Measurements from ENCODE around the gene ACER2.
"Not testable (repeated sequence)": the region's sequence is repeated elsewhere in the genome, so short reads cannot be mapped to it uniquely, and the experiment has no call there.

The ACER2 gene

DNA sequence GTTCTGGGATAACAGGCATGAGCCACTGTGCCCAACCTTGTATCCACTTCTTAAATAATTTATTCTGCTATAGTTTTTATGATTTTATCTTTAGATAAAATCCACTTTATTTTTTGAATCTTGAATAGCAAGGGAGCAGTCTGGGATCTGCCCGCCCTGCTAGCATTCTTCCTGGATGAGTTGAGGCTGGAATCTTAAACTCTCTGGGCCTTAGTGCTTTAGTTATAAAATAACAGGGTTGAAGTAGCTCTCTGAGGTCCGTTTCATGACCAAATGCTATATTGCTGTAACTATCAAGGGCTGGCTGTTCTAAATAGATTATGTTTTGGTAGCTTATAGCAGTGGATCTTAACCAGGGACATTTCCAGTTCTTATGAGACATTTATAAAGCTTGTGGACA, 20.8 kb downstream of the ACER2 start:
- H3K4me3 Mint-ChIP-seq, result no peak overlapping the region
- no peak for ATAC-seq
- no peak overlapping the region for H3K27ac Mint-ChIP-seq
- no peaks in the 10 kb centered on the region for H3K9me3 Mint-ChIP-seq
- H3K4me1 Mint-ChIP-seq, result no peaks in the 10 kb centered on the region
- no peaks in the 10 kb centered on the region for H3K27me3 Mint-ChIP-seq
- DNase-seq, result no peak

DNA sequence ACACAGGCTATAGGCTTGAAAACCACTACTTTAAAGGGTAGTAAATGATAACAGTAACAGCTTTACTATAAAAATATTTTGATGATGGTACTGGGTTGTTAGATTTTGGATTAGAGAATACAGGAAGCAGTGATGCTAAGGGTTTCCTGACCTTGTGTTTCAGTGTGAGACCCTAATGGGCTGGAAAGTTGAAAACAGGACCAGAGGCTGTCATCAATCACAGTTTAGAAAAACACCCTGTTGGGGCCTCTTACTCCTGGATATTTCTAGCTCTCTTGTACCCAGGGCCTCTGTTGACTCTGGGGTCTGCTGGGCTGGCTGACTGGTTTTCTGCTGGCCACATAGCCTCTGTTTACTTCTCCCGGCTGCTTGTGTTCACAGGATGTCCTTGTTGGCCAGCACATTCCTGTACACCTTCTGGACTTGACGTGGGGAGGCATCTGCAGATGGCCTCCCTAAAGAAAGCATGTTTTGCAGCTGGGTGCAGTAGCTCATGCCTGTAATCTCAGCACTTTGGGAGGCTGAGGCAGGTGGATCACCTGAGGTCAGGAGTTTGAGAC, 21.5 kb downstream of the ACER2 start:
- Mint-ChIP-seq H3K4me3 (no peak overlapping the region), H3K4me1 (no peaks in the 10 kb centered on the region), H3K27me3 (no peaks in the 10 kb centered on the region), H3K9me3 (no peaks in the 10 kb centered on the region), H3K27ac (no peak overlapping the region)
- DNase-seq (no peak), ATAC-seq (no peak)

DNA sequence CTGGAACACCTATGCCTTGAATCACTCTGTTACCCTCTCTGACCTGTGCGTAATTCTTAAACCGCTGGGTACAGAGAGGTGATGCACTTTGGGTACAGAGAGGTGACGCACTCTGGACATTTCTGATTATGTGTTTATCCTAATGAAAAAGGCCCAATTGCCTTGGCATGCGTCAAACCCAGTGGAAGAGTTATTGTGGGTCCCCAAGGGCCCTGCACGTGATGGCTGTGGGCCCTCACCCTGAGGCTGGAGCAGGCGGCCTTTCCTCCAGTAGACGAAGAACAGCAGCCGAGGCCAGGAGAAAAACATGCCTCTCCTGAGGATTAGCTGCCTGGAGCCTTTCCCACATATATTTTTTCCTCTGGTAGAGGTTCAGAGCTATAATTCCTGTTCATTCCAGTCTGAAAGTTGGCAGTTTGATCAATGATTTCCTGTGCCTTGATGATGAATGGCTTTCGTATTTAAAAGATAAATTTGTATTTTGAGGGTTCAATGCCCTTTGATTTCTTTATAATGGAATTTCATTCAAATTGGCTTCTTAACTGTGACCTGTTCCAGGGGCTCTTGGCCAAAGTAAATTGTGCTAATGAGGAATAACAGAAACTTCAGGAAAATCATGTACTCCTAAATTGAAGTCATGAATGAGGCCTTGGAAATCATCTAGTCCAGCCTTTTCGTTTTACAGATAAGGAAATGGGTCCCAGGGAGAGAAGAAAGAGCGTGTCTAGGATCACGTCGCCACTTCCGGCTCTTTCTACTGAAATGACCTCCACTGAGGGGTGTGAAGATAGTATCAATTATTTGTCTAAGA, 22.8 kb downstream of the ACER2 start:
- DNase-seq, result no peak
- Mint-ChIP-seq H3K4me3 (no peak overlapping the region), H3K9me3 (no peaks in the 10 kb centered on the region), H3K4me1 (no peaks in the 10 kb centered on the region), H3K27ac (no peak overlapping the region), H3K27me3 (no peaks in the 10 kb centered on the region)
- ATAC-seq, result no peak

DNA sequence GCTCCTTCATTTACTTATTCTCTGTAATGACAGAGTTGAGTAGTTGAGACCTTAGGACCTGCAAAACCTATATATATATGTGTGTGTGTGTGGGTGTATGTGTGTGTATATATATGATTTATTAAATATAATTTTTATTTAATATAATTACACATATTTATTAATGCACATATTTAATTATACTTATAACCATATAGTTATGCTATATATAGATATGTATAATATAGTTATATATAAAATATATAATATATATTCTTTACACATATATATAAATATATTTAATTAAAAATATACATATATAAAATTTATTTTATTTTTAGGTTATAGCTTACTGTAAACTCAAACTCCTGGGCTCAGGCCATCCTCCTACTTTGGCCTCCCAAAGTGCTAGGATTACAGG, 23.7 kb downstream of the ACER2 start:
- H3K9me3 Mint-ChIP-seq, result no peaks in the 10 kb centered on the region
- no peak overlapping the region for H3K4me3 Mint-ChIP-seq
- ATAC-seq (no peak), DNase-seq (no peak)
- no peaks in the 10 kb centered on the region for H3K4me1 Mint-ChIP-seq
- H3K27me3 Mint-ChIP-seq, result no peaks in the 10 kb centered on the region
- no peak overlapping the region for H3K27ac Mint-ChIP-seq

DNA sequence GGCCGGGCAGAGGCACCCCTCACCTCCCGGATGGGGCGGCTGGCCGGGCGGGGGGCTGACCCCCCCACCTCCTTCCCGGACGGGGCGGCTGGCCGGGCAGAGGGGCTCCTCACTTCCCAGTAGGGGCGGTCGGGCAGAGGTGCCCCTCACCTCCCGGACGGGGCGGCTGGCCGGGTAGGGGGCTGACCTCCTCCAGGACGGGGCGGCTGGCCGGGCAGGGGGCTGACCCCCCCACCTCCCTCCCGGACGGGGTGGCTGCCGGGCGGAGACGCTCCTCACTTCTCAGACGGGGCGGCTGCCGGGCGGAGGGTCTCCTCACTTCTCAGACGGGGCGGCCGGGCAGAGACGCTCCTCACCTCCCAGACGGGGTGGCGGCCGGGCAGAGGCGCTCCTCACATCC, 24.9 kb downstream of the ACER2 start:
- not testable (repeated sequence) for H3K27me3 Mint-ChIP-seq, H3K9me3 Mint-ChIP-seq, H3K4me3 Mint-ChIP-seq, DNase-seq, H3K4me1 Mint-ChIP-seq, ATAC-seq, H3K27ac Mint-ChIP-seq

DNA sequence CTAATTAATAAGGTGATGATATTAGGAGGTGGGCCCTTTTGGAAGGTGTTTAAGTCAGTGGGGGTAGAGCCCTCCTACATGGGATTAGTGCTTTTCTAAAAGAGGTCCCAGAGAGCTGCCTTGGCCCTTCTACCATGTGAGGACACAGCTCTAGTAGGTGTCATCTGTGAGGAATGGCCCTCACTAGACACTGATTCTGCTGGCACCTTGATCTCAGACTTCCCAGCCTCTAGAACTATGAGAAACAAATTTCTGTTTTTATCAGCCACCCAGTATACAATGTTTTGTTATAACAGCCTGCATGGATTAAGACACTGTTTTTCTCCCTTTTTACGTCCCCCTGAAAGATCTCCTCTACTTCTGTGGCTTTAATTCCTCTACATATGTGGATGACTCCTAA, 31.6 kb downstream of the ACER2 start:
- DNase-seq, result no peak
- H3K27ac Mint-ChIP-seq, result no peak overlapping the region
- H3K4me3 Mint-ChIP-seq, result no peak overlapping the region
- no peaks in the 10 kb centered on the region for H3K27me3 Mint-ChIP-seq
- H3K9me3 Mint-ChIP-seq, result no peaks in the 10 kb centered on the region
- H3K4me1 Mint-ChIP-seq, result peaks cover 10% of the 10 kb centered on the region
- no peak for ATAC-seq

DNA sequence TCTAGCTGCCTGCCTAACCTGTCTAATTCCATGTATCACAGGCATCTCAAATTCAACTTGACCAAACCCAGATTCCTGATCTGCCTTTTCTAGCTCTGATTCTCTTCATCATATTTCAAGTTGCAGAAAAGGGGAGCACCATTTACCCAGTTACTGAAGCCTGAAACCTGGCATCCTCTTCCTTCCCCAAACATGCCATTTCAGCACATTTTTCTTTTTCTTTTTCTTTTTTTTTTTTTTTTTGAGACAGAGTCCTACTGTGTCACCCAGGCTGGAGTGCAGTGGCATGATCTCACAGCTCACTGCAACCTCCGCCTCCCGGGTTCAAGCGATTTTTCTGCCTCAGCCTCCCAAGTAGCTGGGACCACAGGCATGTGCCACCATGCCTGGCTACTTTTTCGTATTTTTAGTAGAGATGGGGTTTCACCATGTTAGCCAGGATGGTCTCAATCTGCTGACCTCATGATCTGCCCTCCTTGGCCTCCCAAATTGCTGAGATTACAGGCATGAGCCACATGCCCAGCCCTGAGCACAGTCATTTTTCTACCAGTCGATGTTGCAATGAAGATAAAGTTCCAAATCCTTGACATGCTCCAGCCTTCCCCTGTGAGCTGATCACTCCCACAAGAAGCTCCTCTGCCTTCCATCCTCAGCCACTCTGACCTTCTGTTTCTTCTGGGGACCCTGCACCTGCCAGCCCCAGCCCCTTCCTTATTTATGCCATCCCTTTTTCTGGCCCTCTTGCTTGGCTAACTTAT, 32.2 kb downstream of the ACER2 start:
- no peaks in the 10 kb centered on the region for H3K9me3 Mint-ChIP-seq
- peak overlapping the region; percentile 72 to 92 for H3K27ac Mint-ChIP-seq
- no peaks in the 10 kb centered on the region for H3K27me3 Mint-ChIP-seq
- H3K4me3 Mint-ChIP-seq, result peak overlapping the region; percentile 26 to 41
- H3K4me1 Mint-ChIP-seq, result peaks cover 10% of the 10 kb centered on the region
- ATAC-seq, result no peak
- DNase-seq, result no peak

DNA sequence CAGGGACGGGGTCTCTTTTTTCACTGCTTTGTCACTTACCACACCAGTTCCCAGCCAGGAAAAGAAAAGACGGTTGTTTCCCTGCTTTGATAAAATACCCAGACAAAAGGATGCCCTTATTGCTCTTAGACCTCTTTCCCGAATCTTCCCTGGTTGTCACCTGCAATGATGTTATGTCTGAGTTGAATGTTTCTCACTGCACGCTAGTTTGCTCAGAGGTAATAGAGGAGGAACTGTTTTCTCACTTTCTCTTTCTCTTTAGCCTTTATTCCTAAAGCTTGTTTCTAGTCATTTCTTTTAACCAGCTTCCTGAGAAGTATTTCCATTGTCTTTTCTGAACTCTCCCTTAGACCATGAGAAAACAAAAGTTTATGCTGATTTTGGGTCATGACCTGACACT, 32.9 kb downstream of the ACER2 start:
- ATAC-seq (peak; percentile 63), DNase-seq (no peak)
- Mint-ChIP-seq H3K4me1 (peaks cover 10% of the 10 kb centered on the region), H3K4me3 (peak overlapping the region; percentile 58 to 80), H3K9me3 (no peaks in the 10 kb centered on the region), H3K27ac (peak overlapping the region; percentile 72 to 92), H3K27me3 (no peaks in the 10 kb centered on the region)

DNA sequence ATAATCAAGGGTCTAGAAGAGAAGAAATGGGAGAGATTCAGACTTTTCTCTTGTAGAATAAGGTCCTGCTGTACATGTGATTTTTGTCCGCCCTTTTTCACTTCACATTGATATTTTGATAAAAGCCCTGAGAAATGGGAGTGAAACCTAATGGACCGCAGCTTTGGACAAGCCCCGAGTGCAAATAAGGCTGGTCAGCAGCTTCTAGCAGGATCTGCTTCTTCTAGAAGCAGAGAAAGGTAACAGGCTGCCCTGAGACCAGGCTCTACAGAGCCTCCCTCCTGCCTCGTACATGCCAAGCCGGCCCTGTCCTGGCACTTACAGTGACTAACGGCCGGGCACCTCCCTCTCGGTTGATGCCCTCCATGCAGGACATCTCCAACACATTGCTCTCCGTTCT, 33.4 kb downstream of the ACER2 start:
- Mint-ChIP-seq H3K27ac (no peak overlapping the region), H3K27me3 (no peaks in the 10 kb centered on the region), H3K4me3 (peak overlapping the region; percentile 20 to 27), H3K9me3 (no peaks in the 10 kb centered on the region), H3K4me1 (peaks cover 10% of the 10 kb centered on the region)
- DNase-seq (no peak), ATAC-seq (no peak)

DNA sequence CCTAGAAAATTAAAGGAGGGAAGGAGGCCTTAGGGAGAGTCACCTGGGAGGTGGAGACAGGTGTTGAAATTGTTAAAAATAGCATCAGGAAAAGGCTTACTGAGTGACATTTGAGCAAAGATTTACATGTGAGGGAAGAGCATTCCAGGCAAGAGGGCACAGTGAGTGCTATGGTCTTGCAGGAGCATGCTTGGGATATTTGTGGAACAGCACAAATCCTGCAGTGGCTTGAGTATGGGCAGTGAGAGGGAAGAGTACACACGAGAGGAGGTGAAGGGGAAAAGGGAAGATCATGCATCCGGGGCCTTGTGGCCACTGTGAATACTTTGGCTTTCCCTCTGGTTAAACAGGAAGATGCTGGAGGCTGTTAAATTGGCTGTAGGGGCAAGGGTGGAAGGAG, 36.6 kb downstream of the ACER2 start:
- H3K4me1 Mint-ChIP-seq, result peaks cover 10% of the 10 kb centered on the region
- H3K4me3 Mint-ChIP-seq, result no peak overlapping the region
- no peaks in the 10 kb centered on the region for H3K27me3 Mint-ChIP-seq
- H3K27ac Mint-ChIP-seq, result peak overlapping the region in 1 of 2 donors; percentile 67
- DNase-seq, result no peak
- no peaks in the 10 kb centered on the region for H3K9me3 Mint-ChIP-seq
- no peak for ATAC-seq

DNA sequence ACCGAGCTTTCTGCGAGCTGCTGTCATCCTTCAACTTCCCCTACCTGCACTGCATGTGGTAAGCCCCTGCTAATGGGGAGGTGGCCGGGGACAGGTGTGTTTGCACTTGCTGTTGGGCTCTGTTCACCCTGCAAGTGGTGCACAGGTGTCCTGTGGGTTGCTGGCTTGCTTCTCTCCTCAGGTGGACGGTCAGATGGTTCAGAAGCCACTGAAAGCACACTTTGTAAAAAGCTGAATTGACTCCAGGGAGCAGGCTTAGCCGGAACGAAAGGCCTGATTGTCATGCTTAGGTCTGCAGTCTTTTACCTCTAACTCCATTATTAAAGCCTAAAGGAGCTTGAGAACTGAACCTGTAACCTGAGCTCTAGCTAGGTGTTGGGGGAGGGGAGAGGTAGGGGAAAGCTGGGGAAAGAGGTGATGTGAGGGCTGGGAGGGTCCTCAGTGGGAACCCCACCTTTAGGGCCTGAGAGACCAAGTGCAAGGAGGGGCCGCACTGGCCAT, 37.6 kb downstream of the ACER2 start:
- DNase-seq, result no peak
- H3K4me1 Mint-ChIP-seq, result peaks cover 8% of the 10 kb centered on the region
- H3K4me3 Mint-ChIP-seq, result no peak overlapping the region
- no peak for ATAC-seq
- H3K9me3 Mint-ChIP-seq, result no peaks in the 10 kb centered on the region
- H3K27me3 Mint-ChIP-seq, result no peaks in the 10 kb centered on the region
- H3K27ac Mint-ChIP-seq, result no peak overlapping the region

DNA sequence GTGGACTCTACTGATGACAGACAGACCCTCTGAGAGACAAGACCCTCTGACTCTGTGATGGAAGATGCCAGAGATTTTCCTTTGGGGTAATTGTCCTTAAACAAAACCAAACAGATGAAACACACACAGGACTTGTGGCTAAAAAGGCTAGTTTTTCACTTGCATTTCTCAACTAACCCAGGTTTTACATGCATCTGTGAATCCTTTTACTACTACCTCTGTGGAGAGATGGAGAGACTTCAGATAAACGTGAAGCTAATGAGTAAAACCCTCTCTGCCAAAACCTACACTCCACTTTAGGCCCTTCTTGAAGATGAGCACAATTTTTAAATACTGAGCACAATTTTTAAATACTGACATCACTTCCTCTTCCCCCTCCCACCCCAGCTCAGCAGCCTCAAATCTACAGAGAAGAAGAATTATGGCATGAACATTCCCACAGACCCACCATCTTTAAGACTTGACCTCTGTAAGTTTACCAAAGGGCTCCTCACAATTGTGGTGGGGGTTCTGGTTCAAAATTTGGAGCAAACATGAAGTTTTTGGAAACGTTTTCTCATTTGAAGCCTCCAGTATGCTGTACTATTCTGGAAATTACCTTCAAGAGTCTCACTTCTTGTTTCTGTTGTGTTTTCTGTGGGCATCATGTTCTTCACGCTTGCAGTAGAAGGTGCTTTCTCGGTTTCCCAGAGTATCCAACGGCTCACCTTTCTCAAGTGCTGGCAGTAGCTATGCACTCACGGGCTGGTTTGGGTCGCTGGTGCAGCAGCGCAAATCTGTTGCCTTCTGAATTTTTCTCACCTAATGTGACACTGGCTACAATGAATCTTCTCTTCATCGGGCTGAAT, 42.7 kb downstream of the ACER2 start:
- Mint-ChIP-seq H3K4me1 (peaks cover 7% of the 10 kb centered on the region), H3K27ac (no peak overlapping the region), H3K27me3 (no peaks in the 10 kb centered on the region), H3K4me3 (no peak overlapping the region), H3K9me3 (no peaks in the 10 kb centered on the region)
- no peak for ATAC-seq
- DNase-seq, result no peak

DNA sequence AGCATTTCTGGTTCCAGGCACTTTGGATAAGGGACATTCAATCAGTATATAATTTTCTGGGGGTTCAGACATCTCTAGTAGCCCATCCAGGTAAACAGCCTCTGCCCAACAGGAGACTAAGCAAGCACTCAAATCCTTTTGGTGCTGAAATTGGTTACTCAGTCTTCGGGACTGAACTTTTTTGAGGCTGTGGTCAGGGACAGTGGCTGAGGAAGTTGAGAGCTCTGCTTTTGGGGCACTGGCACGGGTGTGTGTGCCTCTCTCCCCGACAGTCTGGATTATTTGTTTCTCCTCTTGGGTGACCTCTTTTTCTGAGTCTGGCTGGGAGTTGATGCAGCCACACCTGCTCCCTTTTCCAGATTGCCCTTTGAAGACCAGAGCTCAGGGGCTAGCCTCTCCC, 47.6 kb downstream of the ACER2 start:
- no peak for ATAC-seq
- no peaks in the 10 kb centered on the region for H3K9me3 Mint-ChIP-seq
- H3K4me1 Mint-ChIP-seq, result peaks cover 20% of the 10 kb centered on the region
- H3K27me3 Mint-ChIP-seq, result no peaks in the 10 kb centered on the region
- no peak overlapping the region for H3K4me3 Mint-ChIP-seq
- H3K27ac Mint-ChIP-seq, result no peak overlapping the region
- DNase-seq, result no peak

DNA sequence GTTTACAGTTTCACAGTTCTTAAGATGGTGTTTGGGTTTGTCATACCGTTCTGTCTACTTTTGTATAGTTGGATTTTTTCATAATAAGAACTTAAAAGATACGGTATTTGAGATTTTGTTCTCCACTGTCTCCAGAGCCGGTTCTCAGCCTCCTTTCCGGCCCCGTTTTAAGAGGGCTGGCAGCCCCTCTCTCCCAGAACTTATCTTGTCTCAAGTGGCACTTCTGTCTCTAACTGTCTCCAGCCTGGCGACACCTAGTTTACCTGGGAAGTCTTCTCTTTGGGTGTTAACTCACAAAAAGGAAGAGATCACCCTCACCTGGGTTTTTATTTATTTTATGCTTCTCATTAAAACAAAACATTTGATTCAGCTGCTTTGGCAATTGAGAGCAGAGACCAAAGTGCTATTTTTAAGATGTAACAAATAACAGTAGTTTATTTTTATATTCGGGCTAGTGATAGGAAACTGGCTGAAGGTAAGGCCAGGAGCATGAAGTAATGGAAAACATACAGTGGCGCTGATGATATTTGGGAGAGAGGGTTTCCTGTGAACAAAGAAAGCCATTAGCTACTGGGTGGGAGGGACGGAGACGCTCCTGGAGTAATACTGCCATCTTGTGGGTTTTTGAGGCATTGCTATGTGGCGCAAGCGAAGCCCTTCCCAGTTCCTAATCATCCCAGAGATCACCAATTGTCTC, 48.3 kb downstream of the ACER2 start:
- Mint-ChIP-seq H3K4me1 (peaks cover 16% of the 10 kb centered on the region), H3K27ac (no peak overlapping the region), H3K9me3 (no peaks in the 10 kb centered on the region)

DNA sequence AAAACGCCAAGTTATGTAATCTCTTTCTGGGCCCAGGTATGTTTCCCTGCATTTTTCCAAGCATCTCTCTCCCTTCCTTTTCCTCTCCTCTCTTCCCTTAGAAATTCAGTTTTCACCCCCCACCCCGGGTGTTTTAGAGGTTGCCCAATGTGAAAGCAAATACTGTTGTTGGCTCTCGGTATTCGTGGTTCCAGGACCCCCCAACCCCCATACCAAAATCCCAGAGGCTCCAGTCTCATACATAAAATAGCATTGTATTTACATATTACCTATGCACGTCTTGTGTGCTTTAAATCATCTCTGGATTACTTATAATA, 48.8 kb downstream of the ACER2 start:
- no peak overlapping the region for H3K27ac Mint-ChIP-seq
- peak; percentile 33 for ATAC-seq

More for the DNA sequence above, 48.3 kb downstream of the ACER2 start:
- Mint-ChIP-seq H3K27me3 (no peaks in the 10 kb centered on the region), H3K4me3 (peak overlapping the region; percentile 56 to 60)
- ATAC-seq, result peak; percentile 82
- DNase-seq, result peak; percentile 57 to 64

More for the DNA sequence above, 48.8 kb downstream of the ACER2 start:
- Mint-ChIP-seq H3K27me3 (no peaks in the 10 kb centered on the region), H3K4me1 (peaks cover 16% of the 10 kb centered on the region), H3K4me3 (peak overlapping the region; percentile 56 to 60), H3K9me3 (no peaks in the 10 kb centered on the region)
- DNase-seq, result no peak
